ENCODE data around the gene PRAMEF13.
"Not testable (repeated sequence)": the region's sequence is repeated elsewhere in the genome, so short reads cannot be mapped to it uniquely, and the experiment has no call there.

- TF ChIP-seq CTCF (IDR thresholded peaks at IDR 0.05); EP300 (IDR thresholded peaks at IDR 0.05; ENCODE audit: low read depth); POLR2A (IDR thresholded peaks at IDR 0.05); POLR2AphosphoS5 (IDR thresholded peaks at IDR 0.05): not testable (repeated sequence)
Observed at GRCh38 chr1:13222788-13223187, 21.6 kb upstream of the PRAMEF13 start.
